ENCODE results near the gene COG8.

COG8 gene, protein sequence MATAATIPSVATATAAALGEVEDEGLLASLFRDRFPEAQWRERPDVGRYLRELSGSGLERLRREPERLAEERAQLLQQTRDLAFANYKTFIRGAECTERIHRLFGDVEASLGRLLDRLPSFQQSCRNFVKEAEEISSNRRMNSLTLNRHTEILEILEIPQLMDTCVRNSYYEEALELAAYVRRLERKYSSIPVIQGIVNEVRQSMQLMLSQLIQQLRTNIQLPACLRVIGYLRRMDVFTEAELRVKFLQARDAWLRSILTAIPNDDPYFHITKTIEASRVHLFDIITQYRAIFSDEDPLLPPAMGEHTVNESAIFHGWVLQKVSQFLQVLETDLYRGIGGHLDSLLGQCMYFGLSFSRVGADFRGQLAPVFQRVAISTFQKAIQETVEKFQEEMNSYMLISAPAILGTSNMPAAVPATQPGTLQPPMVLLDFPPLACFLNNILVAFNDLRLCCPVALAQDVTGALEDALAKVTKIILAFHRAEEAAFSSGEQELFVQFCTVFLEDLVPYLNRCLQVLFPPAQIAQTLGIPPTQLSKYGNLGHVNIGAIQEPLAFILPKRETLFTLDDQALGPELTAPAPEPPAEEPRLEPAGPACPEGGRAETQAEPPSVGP

DNA sequence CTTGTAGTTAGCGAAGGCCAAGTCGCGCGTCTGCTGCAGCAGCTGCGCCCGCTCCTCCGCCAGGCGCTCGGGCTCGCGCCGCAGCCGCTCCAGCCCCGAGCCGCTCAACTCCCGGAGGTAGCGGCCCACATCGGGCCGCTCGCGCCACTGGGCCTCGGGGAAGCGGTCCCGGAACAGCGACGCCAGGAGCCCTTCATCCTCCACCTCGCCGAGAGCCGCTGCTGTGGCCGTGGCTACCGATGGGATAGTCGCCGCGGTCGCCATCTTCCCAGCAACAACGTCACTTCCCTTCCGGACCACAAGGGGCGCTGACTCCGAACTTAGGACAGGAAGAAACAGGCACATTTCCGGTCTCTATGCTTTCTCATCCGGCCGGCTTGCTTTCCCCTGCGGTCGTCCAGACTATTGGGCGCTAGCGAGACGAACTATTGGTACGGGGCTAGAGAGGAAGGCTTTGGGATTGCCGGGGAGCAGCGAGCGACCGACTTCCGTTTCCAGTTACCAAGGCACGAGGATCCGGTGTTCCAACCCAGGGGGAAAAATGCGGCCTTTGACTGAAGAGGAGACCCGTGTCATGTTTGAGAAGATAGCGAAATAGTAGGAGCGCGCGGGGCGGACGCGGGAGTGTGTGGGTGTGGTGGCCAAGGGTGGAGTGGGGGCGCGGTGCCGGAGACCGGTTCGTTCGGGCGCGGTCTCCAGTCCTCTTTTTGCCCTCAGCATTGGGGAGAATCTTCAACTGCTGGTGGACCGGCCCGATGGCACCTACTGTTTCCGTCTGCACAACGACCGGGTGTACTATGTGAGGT, at the start of gene COG8, which contains the start of gene NIP7:
TSS of gene COG8 (minus strand) at position 276 of the 806 bp plus-strand sequence. CDS start at position 264, 12 bp downstream.
TSS of gene NIP7 (plus strand) at position 484 of the 806 bp plus-strand sequence. CDS start at position 542, 58 bp downstream.
- TF ChIP-seq Cebpa-rat (IDR thresholded peaks at IDR 0.05), result no peak
- Histone ChIP-seq H3K4me2 (peak within 1 kb of the TSS; percentile 98), H3K36me3 (peaks cover 67% of the 10 kb centered on the region), H3K4me3 (peak within 1 kb of the TSS; percentile 86), H3K9ac (peak within 1 kb of the TSS; percentile 90), H3K27ac (peak within 1 kb of the TSS; percentile 98), H4K20me1 (peaks cover 19% of the 10 kb centered on the region; the same call in 1 of the 2 replicates), H3K27me3 (no peaks in the 10 kb centered on the region), H3K4me1 (peaks cover 44% of the 10 kb centered on the region), H3K9me3 (no peaks in the 10 kb centered on the region)

DNA sequence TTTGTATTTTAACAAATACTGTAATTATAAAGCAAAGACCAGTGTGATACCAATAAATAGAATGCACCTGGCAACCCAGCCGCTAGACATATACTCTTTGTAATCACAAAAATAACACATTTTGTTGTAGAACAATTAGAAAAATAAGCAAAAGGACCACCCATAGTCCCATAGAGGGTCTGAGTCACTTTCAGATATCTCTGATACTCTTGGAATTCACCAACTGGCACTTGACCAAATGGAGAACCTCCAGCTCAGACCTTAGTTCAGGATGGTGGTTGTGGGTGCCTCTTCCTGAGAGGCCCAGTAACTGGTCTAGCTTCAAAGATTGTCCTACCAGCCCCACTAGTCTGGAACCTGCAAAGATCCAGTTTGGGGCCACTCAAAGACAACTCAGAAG, 47.2 kb upstream of the COG8 start:
- peak overlapping the region; percentile 54; the same call in 1 of the 2 replicates for H3K4me2 ChIP-seq
- H3K9me3 ChIP-seq, result no peaks in the 10 kb centered on the region
- 0 out of 2 replicates have a peak overlapping the region, but pooled peaks have one; percentile 85 for H3K4me3 ChIP-seq
- no peak overlapping the region for H3K9ac ChIP-seq
- H3K4me1 ChIP-seq, result peaks cover 37% of the 10 kb centered on the region
- no peaks in the 10 kb centered on the region for H3K27me3 ChIP-seq
- peaks cover 29% of the 10 kb centered on the region for H3K36me3 ChIP-seq
- H4K20me1 ChIP-seq, result 0 out of 2 replicates have a peak, but pooled peaks cover 6% of the 10 kb centered on the region
- H3K27ac ChIP-seq, result no peak overlapping the region
- no peak for TF ChIP-seq Cebpa-rat (IDR thresholded peaks at IDR 0.05)

DNA sequence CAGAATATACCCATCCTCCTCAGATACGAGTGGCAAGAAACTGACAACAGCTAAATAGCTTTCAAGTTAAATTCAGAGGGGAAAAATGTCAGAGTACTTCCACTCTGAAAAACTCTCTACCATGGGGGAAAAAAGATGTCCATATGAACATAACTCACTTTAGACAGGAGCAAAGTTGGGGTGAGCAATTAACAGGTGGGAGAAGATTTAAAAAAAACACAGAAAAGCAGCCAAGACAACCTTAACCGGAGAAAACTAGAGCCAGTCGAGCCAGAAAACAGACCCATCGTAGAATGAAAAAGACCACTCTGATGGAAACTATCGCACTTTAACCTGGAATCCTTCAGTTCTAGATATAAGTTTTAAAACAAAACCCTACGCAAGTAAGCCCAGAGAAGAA, 45.6 kb upstream of the COG8 start:
- H3K4me2 ChIP-seq, result peak overlapping the region; percentile 86
- H3K27me3 ChIP-seq, result no peaks in the 10 kb centered on the region
- H3K36me3 ChIP-seq, result peaks cover 45% of the 10 kb centered on the region
- H4K20me1 ChIP-seq, result 0 out of 2 replicates have a peak, but pooled peaks cover 6% of the 10 kb centered on the region
- H3K9me3 ChIP-seq, result no peaks in the 10 kb centered on the region
- peak overlapping the region; percentile 85 for H3K4me3 ChIP-seq
- H3K9ac ChIP-seq, result peak overlapping the region; percentile 92
- peaks cover 45% of the 10 kb centered on the region for H3K4me1 ChIP-seq
- peak overlapping the region; percentile 92 for H3K27ac ChIP-seq
- no peak for TF ChIP-seq Cebpa-rat (IDR thresholded peaks at IDR 0.05)

DNA sequence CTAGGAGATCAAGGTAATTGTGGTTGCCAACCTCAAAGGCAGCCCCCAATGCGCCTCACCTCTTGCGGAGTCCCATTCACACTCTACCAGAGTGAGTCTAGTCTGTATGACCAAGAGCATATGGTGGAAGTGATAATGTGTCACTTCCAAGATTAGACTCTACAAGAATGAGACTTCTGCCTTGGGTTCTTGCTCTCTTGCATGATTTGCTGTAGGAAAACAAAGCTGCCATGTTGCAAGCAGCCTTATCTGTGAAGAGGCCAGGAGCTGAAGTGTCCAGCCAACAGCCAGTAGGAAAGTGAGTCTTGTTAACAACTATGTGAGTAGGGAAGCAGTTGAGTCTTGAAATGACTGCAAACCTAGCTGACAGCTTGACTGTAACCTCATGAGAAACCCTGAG, 43.1 kb upstream of the COG8 start:
- peaks cover 45% of the 10 kb centered on the region for H3K4me1 ChIP-seq

DNA sequence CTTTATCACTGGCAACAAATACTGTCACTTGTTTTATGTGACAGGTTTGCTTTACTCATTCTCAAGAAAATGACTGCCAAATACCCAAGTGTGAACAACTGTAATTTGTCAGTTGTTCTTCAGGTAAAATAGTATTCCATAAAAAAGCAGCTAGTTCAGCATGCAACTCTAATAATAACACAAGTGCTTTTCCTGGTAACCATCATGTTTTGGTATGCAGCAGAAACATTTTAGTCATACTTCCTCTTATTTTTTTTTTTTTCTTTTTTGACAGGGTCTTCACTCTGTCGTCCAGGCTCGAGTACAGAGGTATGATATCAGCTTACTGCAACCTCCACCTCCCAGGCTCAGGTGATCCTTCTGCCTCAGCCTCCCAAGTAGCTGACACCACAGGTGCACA, 41.9 kb upstream of the COG8 start:
- Histone ChIP-seq H3K27ac (no peak overlapping the region; the same call in 1 of the 2 replicates), H3K4me3 (no peak overlapping the region), H3K27me3 (no peaks in the 10 kb centered on the region), H3K9ac (no peak overlapping the region), H3K36me3 (peaks cover 82% of the 10 kb centered on the region), H3K4me1 (peaks cover 44% of the 10 kb centered on the region), H3K9me3 (peaks cover 9% of the 10 kb centered on the region), H4K20me1 (0 out of 2 replicates have a peak, but pooled peaks cover 6% of the 10 kb centered on the region), H3K4me2 (peak overlapping the region; percentile 86)
- TF ChIP-seq Cebpa-rat (IDR thresholded peaks at IDR 0.05), result no peak

More for the DNA sequence above, 43.1 kb upstream of the COG8 start:
- Histone ChIP-seq H3K27me3 (no peaks in the 10 kb centered on the region), H4K20me1 (0 out of 2 replicates have a peak, but pooled peaks cover 6% of the 10 kb centered on the region), H3K9me3 (no peaks in the 10 kb centered on the region), H3K9ac (no peak overlapping the region), H3K36me3 (peaks cover 70% of the 10 kb centered on the region), H3K27ac (no peak overlapping the region), H3K4me3 (no peak overlapping the region), H3K4me2 (peak overlapping the region; percentile 86)
- TF ChIP-seq Cebpa-rat (IDR thresholded peaks at IDR 0.05), result no peak

DNA sequence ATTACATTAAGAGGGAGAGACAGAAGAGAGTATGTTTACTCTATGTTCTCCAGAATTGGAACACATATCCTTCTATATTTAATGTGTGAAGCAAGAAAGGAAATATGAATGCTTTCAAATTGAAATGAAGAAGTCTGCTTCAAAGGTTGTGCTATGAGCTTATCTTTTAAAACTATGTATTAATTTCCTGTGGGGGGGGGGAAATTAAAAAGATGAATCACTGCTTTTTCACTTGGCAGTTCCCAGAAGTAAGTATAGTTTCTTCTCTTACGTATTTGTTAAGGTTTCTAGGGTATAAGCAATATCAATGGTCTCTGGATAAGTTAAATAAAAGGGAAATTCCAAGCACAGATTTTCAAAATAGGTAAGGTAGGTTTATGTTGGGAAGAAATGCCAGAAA, 39.4 kb upstream of the COG8 start:
- peaks cover 97% of the 10 kb centered on the region for H3K36me3 ChIP-seq
- H3K4me3 ChIP-seq, result no peak overlapping the region
- peaks cover 45% of the 10 kb centered on the region for H3K4me1 ChIP-seq
- peaks cover 22% of the 10 kb centered on the region for H3K9me3 ChIP-seq
- H4K20me1 ChIP-seq, result no peaks in the 10 kb centered on the region
- no peaks in the 10 kb centered on the region for H3K27me3 ChIP-seq
- no peak overlapping the region for H3K9ac ChIP-seq
- no peak overlapping the region for H3K4me2 ChIP-seq
- TF ChIP-seq Cebpa-rat (IDR thresholded peaks at IDR 0.05), result no peak
- no peak overlapping the region for H3K27ac ChIP-seq

DNA sequence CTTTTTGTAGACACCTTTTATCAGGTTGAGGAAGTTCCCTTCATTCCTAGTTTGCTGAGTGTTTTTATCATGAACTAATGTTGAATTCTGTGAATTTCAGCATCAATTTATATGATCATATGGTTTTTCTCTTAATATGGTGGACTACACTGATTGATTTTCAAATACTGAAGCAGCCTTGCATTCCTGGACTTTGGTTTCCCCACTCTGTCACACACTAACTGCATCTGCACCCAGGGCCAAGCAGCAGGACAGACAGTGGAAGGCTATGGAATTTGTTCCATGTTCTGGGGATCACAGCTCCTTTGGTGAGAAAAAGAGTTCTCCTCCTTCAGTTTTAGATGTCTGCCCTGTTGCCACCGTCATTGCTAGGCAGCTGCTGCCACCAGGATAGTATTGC, 38.7 kb upstream of the COG8 start:
- H3K27me3 ChIP-seq, result no peaks in the 10 kb centered on the region

DNA sequence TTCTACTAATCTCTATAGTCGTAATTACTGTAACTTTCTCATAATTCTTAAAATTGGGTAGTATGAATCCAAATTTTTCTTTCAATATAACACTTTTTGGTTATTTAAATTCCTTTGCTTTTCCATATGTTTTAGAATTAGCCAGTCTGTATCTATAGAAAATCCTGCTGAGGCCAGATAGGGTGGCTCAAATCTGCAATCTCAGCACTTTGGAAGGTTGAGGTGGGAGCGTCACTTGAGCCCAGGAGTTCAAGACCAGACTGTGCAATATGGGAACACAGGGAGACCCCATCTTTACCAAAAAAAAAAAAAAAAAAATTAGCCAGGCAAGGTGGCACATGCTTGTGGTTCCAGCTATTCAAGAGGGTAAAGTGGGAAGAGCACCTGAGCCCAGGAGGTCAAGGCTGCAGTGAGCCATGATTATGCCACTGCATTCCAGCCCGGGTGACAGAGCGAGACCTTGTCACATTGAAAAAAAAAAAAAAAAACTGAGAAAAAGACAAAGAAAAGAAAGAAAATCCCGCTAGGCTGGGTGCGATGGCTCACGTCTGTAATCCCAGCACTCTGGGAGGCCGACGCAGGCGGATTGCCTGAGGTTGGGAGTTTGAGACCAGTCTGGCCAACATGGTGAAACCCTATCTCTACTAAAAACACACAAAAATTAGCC, 37.2 kb upstream of the COG8 start:
- Histone ChIP-seq H3K27me3 (no peaks in the 10 kb centered on the region), H4K20me1 (no peaks in the 10 kb centered on the region), H3K9me3 (peaks cover 22% of the 10 kb centered on the region), H3K27ac (no peak overlapping the region), H3K36me3 (peaks cover 74% of the 10 kb centered on the region), H3K4me1 (peaks cover 43% of the 10 kb centered on the region), H3K9ac (no peak overlapping the region), H3K4me2 (no peak overlapping the region), H3K4me3 (no peak overlapping the region)
- no peak for TF ChIP-seq Cebpa-rat (IDR thresholded peaks at IDR 0.05)

More for the DNA sequence above, 38.7 kb upstream of the COG8 start:
- Histone ChIP-seq H3K9me3 (peaks cover 22% of the 10 kb centered on the region), H3K4me2 (no peak overlapping the region), H4K20me1 (no peaks in the 10 kb centered on the region), H3K4me1 (peaks cover 45% of the 10 kb centered on the region), H3K9ac (no peak overlapping the region), H3K36me3 (peaks cover 90% of the 10 kb centered on the region), H3K27ac (peak overlapping the region; percentile 21; the same call in 1 of the 2 replicates), H3K4me3 (no peak overlapping the region)
- TF ChIP-seq Cebpa-rat (IDR thresholded peaks at IDR 0.05), result no peak

DNA sequence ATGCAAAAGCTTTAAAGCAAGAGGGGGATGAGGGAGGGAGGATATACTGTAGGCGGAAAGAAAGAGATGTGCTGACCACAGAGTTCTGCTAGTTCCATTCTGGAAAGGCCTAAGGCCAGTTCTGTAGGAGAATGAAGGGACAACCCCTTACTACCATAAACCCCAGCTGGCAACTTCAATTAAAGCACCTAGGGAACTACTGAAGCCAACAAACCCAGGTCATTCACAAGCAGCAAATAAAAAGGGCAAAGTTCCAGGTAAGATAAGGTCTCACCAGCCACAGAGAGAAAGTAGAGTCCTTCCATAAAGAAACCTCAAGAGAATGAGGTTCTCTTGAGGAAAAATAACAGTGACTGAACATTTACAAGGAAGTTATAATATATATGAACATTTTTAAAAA, 33.7 kb upstream of the COG8 start:
- H3K27me3 ChIP-seq, result no peaks in the 10 kb centered on the region
- H3K36me3 ChIP-seq, result peaks cover 74% of the 10 kb centered on the region
- H3K4me3 ChIP-seq, result no peak overlapping the region
- H3K9ac ChIP-seq, result peak overlapping the region; percentile 65
- peak overlapping the region; percentile 92 for H3K27ac ChIP-seq
- H3K4me2 ChIP-seq, result peak overlapping the region; percentile 78
- H3K9me3 ChIP-seq, result peaks cover 28% of the 10 kb centered on the region
- no peaks in the 10 kb centered on the region for H4K20me1 ChIP-seq
- TF ChIP-seq Cebpa-rat (IDR thresholded peaks at IDR 0.05), result no peak
- peaks cover 70% of the 10 kb centered on the region for H3K4me1 ChIP-seq
